NCI-H1694 treated with DMSO at 0.1 percent for 48 hours (cell line): ENCODE results near the gene ZC3H10.

ENCODE experiments used
- DNase-seq: peaks from one replicate; lab custom pipeline; 2025; lab: John Stamatoyannopoulos, UW

The ZC3H10 gene

GRCh38 chr12:56127888-56128669, 10.0 kb downstream of the ZC3H10 start, which contains the start of gene ESYT1:
Gene ESYT1 (plus strand): TSS chr12:56128267. CDS start chr12:56128320, 53 bp downstream.
- peak; percentile 97 for DNase-seq

- DNase-seq = no peak
These were observed 10.7 kb downstream of the ZC3H10 start for GRCh38 chr12:56128670-56129205.

GRCh38 chr12:56129206-56129941, 11.3 kb downstream of the ZC3H10 start:
- no peak for DNase-seq

- DNase-seq = no peak
These were observed 12.0 kb downstream of the ZC3H10 start for GRCh38 chr12:56129942-56130495.

GRCh38 chr12:56130876-56131275, 12.8 kb downstream of the ZC3H10 start:
- no peak for DNase-seq

- DNase-seq = no peak
These were observed 16.8 kb downstream of the ZC3H10 start for GRCh38 chr12:56134897-56135296.

- no peak for DNase-seq
These were observed 19.9 kb downstream of the ZC3H10 start for GRCh38 chr12:56137853-56138571.

- DNase-seq = no peak
These were observed 24.1 kb downstream of the ZC3H10 start for GRCh38 chr12:56141946-56142784.

GRCh38 chr12:56143217-56143616, 25.2 kb downstream of the ZC3H10 start:
- DNase-seq = no peak

- DNase-seq = no peak
These were observed 25.8 kb downstream of the ZC3H10 start for GRCh38 chr12:56143870-56144269.

- no peak for DNase-seq
These were observed 27.2 kb downstream of the ZC3H10 start for GRCh38 chr12:56145217-56145616.

GRCh38 chr12:56146492-56147460, 28.7 kb downstream of the ZC3H10 start:
- DNase-seq = no peak

GRCh38 chr12:56150563-56150962, 32.5 kb downstream of the ZC3H10 start:
- no peak for DNase-seq

GRCh38 chr12:56151672-56152131, 33.6 kb downstream of the ZC3H10 start:
- DNase-seq = peak; percentile 26

- DNase-seq = peak; percentile 71
These were observed 34.2 kb downstream of the ZC3H10 start, which contains the start of gene MYL6B for GRCh38 chr12:56152132-56152755. Gene MYL6B (plus strand): TSS chr12:56152587. CDS start chr12:56153919, 1,332 bp downstream.

- DNase-seq = no peak
These were observed 35.0 kb downstream of the ZC3H10 start for GRCh38 chr12:56152756-56153677.

GRCh38 chr12:56153678-56154065, 35.6 kb downstream of the ZC3H10 start:
- no peak for DNase-seq

- DNase-seq = no peak
These were observed 36.2 kb downstream of the ZC3H10 start for GRCh38 chr12:56154246-56154771.
